ENCODE data around the gene GALNT10.

The GALNT10 gene

DNA sequence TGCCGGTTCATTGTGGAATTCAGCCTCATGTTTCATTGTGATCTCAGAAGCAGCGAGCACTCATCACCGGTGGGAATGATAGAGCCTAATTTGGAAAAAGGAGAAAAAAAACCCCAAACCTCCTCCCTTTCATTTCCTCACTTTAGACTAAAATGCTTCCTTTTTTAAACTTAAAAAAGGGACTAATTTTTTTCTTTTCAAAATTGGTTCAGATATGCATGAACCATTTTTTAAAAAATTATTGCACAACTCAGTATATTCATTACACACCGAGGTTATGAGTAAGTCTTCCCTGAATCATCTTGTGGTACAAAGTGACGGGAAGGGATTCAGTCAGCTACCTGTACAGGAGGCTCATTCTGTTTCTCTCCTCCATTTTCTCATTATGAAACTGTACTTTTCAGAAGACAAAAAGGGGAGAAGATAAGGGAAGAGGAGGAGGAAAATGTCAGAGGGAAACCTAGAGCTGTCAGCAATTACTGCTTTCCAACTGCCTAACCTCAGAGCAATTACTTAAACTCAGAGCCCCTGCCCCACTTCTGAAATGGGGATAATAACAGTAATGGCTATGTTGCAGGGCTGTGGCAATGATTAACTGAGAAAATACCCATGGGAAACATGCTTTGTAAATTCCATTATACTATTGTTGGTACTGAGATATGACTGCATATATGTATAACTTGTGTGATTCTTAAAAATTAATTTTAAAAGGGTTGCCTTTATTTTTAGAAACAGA is 24.0 kb downstream of the GALNT10 start:
- no peak for DNase-seq (ENCODE audit: extremely low read depth, low read depth)
- TF ChIP-seq, protein P1, sequence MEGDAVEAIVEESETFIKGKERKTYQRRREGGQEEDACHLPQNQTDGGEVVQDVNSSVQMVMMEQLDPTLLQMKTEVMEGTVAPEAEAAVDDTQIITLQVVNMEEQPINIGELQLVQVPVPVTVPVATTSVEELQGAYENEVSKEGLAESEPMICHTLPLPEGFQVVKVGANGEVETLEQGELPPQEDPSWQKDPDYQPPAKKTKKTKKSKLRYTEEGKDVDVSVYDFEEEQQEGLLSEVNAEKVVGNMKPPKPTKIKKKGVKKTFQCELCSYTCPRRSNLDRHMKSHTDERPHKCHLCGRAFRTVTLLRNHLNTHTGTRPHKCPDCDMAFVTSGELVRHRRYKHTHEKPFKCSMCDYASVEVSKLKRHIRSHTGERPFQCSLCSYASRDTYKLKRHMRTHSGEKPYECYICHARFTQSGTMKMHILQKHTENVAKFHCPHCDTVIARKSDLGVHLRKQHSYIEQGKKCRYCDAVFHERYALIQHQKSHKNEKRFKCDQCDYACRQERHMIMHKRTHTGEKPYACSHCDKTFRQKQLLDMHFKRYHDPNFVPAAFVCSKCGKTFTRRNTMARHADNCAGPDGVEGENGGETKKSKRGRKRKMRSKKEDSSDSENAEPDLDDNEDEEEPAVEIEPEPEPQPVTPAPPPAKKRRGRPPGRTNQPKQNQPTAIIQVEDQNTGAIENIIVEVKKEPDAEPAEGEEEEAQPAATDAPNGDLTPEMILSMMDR (IDR thresholded peaks at IDR 0.05; ENCODE audit: low read depth, low read length): no peak

DNA sequence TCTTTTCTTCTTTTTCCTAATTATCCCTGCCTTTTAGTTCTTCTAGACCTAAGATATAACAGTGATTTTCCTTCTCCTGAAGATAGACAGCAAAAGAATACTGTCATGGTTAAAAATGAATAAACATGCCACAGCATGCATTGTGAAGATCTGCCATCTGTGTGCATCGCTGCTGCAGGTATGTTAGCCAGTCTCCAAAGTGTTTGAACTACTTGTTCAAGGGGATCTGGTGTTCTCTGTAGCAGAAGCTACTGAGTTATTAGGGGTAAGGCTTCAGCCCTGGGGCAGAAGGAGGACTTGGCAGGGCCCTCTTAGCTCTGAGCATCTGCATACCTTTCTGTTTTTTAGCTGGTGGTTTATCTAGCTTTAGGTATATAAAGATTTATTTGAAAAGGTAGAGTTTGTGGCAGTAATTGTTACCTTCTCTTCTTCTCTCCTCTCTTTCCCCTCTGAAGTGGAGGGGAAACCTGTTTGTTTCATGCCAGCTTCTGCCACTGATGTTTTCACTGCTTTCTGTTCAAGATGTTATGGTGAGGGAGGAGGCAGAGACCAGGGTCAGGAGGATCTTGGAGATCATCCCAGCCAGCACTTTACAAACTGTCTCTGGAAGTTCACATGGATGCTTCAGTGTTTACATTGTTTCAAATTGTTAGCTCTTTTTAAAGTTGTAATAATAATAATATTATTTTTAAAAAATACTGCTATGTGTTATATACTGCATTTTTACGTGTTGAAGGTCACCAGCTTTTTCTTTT is 25.2 kb downstream of the GALNT10 start:
- TF ChIP-seq, protein P1 (IDR thresholded peaks at IDR 0.05; ENCODE audit: low read depth, low read length): no peak
- no peak for DNase-seq (ENCODE audit: extremely low read depth, low read depth)

- no peak for DNase-seq (ENCODE audit: extremely low read depth, low read depth)
- TF ChIP-seq, protein P1 (IDR thresholded peaks at IDR 0.05; ENCODE audit: low read depth, low read length): no peak
These were observed 26.9 kb downstream of the GALNT10 start for GRCh38 chr5:154217462-154217861.

- DNase-seq (ENCODE audit: extremely low read depth, low read depth): no peak
- TF ChIP-seq, protein P1 (IDR thresholded peaks at IDR 0.05; ENCODE audit: low read depth, low read length): no peak
These were observed 28.3 kb downstream of the GALNT10 start for GRCh38 chr5:154218786-154219185.

DNA sequence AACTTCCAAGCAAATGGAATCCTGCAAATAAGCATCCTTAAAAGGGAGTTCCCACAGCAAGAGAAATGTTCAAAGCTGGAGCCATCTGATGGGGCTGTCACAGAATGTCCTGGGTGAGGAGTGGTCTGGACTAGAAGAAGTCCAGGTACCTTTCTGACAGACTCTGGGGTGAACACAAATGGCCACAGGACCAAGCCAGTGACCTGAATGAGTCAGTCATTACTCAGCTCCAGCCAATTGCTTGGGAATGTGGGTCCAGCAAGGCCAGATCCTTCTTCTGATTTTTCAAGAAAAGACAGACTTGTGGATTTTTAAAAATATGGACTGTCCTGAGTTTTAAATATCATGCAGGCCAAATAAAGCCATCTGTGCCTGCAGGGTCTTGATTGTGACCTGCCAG is 30.1 kb downstream of the GALNT10 start:
- DNase-seq (ENCODE audit: extremely low read depth, low read depth): no peak

DNA sequence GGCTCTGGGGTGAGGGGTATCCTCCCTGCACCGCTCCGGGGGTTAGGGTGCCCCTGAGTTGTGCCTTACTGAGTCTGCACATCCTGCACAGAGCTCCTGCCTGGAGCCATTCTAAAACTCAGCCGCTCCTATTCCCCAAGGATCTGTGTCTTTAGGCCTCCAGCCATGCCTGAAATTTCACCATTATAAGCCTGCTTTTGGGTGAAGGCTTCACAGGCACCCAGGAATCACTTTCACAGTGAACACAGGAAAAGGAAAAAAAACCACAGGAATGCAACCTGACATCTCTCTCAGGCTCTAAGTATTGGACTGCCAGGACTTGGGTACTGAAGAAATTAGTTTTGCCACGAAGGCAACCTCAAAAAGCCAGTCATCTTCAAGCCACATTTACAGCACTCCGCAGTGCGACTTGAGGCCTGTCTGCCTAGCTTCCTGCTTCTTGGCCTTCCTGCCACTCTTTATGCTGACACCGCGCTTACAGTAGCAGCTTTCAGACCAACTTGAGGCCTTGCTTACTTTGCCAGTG is 30.9 kb downstream of the GALNT10 start:
- TF ChIP-seq, protein P1 (IDR thresholded peaks at IDR 0.05; ENCODE audit: low read depth, low read length): no peak
- peak; percentile 37 for DNase-seq (ENCODE audit: extremely low read depth, low read depth)

More for the DNA sequence above, 30.1 kb downstream of the GALNT10 start:
- TF ChIP-seq, protein P1 (IDR thresholded peaks at IDR 0.05; ENCODE audit: low read depth, low read length): no peak

GRCh38 chr5:154222414-154222813 is 31.9 kb downstream of the GALNT10 start:
- TF ChIP-seq, protein P1 (IDR thresholded peaks at IDR 0.05; ENCODE audit: low read depth, low read length): no peak
- no peak for DNase-seq (ENCODE audit: extremely low read depth, low read depth)
